ENCODE data around the gene MORF4L1.
"Not testable (repeated sequence)": the region's sequence is repeated elsewhere in the genome, so short reads cannot be mapped to it uniquely, and the experiment has no call there.

MORF4L1 gene

DNA sequence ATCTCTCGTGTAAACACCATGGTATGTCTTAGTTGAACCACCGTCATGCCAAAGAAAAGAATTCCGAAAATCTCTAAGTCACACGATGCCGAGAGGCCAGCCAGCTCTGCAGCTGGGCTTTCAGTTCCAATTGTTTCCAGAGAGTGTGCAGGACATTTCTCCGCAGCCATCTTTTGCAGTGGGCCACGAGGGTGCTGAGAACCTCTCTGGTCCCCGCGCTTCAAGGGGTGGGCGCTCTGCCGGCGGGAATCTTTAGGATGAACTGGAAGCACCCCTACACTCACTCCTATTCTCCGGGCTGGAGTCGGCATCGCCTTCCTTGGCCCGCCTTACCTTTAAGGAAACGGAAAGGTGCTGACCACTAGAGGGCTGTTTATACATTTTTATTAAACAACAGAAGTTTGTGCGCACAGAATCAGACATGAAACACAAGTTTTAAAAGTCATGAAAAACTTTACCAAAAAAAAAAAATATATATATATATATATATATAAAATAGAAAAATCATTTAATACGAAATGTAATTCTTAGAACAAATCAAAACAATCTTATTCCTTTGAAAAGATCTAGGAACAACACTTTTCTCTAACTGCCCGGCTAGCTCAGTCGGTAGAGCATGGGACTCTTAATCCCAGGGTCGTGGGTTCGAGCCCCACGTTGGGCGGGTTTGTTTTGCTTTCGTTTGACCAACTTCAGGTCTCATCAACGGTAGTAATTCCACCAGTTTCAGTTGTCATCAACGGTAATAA lies 12.5 kb upstream of the MORF4L1 start:
- peak; percentile 57 for DNase-seq (ENCODE audit: low read depth, low spot score)

DNA sequence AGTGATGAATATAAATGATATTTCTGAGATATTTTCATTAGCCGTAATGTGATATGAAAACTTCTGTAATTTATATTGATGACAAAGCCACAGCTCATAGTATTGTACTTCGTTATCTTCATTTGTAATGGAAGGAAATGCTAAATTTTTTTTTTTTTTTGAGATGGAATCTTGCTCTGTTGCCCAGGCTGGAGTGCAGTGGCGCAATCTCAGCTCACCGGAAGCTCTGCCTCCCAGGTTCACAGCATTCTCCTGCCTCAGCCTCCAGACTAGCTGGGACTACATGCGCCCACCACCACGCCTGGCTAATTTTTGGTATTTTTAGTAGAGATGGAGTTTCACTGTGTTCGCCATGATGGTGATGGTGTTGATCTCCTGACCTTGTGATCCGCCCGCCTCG lies 7.1 kb upstream of the MORF4L1 start:
- DNase-seq (ENCODE audit: low read depth, low spot score) = not testable (repeated sequence)

DNA sequence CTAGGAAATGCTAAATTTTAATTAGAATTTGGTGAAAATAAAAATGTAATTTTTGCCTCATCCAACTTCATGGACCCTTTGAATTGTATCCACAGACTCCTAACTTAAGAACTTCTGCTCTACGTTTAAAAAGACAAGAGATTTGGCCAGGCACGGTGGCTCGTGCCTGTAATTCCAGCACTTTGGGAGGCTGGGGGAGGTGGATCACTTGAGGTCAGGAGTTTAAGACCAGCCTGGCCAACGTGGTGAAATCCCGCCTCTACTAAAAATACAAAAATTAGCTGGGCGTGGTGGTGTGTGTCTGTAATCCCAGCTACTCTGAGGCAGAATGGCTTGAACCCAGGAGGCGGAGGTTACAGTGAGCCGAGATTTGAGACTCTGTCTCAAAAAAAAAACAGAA lies 6.7 kb upstream of the MORF4L1 start:
- DNase-seq (ENCODE audit: low read depth, low spot score) = not testable (repeated sequence)

DNA sequence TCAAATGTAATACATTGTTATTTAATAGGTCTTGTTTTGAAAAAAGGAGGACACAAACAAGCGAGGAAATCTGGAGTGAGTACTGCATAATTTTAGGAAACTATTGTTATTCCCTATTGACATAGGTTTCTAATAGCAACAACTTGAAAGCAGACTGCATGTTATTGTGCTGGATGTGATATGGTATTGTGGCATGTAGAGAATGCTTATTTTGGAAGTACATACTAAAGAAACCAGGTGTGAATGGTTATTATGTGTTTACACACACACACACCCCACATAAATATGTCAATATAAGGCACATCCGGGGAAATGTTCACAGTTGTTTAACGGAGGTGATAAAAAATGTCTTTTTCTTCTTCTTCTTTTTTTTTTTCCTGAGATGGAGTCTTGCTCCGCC lies 5.9 kb upstream of the MORF4L1 start:
- no peak for DNase-seq (ENCODE audit: low read depth, low spot score)

DNA sequence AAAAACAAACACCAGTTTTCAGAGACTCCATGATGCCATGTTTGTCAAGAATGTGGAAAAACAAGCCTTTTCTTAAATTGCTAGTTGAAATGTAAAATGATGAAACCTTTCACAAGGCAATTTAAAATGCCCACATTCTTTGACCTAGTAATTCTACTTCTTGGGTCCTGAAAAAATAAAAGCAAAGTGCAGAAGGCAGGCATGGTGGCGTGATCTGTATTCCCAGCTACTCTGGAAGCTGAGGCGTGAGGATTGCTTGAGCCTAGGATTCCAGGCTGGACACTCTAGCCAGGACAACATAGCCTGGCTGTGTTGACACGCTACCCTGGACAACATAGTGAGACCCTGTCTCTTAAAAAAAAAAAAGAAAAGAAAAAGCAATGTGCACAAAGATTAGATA lies 4.3 kb upstream of the MORF4L1 start:
- no peak for DNase-seq (ENCODE audit: low read depth, low spot score)

DNA sequence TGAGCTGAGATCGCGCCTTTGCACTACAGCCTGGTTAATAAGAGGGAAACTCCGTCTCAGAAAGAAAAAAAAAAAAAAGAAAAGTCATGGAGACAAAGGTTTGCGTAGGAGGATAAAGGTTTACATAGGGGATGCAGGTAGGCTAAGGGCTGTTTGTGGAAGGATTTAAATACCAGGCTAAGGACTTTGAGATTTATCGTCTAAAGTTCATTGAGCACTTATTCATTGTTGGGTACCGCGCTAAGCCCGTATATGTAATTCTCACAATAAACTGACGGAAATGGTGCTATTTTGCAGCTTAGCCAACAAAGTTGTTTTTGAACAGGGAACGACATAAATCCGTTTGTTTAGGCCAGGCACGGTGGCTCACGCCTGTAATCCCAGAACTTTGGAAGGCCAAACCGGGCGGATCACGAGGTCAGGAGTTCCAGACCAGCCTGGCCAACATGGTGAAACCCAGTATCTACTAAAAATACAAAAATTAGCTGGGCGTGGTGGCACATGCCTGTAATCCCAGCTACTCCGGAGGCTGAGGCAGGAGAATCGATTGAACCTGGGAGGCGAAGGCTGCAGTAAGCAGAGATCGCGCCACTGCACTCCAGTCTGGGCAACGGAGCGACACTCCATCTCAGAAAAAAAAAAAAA lies 1.1 kb upstream of the MORF4L1 start:
- not testable (repeated sequence) for DNase-seq (ENCODE audit: low read depth, low spot score)

DNA sequence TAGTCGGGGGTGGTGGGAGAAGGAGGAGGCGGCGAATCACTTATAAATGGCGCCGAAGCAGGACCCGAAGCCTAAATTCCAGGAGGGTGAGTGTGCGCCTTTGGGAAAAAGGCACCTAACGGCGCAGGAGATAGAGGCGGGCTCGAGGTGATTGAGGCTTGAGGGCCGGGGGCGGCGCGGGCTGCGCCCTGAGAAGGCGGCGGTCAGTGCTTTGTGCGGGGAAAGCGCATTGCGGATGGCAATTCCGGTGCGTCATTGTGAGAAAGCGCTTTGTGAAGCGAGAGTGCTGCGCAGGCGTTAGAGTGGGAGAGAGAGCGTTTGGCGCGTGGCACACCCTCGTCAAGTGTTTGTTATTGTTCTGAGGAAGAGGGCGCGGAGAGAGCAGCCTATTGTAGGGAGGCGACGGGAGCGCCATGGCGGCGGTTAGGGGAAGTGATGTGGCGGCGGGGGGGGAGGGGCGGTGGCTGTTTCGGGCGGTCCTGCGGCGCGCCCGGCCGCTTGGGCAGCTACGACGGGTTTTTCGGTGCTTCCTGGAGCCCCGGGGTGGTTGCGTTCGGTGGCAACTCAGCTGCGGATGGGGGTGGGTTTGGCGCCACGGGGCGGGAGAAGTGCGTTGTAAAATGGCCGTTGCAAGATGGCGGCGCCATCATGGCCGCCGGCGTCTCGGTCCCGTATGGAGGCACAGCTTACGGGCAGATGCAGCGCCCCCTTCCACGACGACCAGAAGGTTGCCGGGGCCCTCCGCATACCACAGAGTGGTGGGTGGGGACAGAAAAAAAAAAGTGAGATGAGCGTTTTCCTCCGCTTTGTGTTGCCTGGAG lies 492 bp downstream of the MORF4L1 start:
- DNase-seq (ENCODE audit: low read depth, low spot score) = peak; percentile 71

DNA sequence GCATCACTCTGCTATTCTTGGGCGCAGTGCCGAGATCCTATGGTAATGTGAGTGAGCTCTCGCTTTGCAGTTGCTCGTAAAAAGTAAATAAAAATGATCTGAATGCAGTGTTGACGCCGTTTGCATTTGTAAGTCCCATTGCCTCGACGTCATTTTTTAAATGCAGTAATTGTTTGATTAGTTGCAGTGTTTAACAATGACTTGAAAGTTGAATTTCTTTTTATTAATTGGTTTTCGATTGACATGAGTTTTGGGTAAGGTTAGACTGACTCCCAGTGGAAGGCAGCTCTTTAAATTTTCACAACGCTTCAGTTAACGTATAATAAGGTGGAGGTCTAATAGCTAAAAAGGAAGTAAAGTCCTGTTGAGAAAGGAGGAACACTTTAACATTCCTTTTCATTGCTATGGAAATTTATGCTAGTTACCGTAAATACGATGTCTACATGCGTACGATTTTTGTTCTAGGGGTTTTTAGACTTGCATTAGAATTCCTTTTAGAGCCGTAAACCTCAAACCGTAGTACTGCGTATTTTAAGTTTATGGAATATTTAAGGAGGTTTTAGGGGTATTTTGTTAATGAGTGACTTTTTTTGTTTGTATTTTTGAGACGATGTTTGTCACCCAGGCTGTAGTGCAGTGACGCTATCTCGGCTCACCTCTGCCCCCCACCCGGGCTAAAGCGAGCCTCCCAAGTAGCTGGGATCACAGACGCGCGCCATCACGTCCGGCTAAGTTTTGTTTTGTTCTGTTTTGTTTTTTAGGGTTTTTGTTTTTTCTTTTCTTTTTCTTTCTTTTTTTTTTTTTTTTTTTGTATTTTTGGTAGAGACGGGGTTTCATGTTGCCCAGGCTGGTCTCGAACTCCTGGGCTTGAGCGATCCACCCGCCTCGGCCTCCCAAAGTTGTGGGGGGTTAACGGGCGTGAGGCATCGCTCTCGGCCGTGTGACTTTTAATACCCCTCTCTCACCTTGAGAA lies 1.4 kb downstream of the MORF4L1 start:
- no peak for DNase-seq (ENCODE audit: low read depth, low spot score)

DNA sequence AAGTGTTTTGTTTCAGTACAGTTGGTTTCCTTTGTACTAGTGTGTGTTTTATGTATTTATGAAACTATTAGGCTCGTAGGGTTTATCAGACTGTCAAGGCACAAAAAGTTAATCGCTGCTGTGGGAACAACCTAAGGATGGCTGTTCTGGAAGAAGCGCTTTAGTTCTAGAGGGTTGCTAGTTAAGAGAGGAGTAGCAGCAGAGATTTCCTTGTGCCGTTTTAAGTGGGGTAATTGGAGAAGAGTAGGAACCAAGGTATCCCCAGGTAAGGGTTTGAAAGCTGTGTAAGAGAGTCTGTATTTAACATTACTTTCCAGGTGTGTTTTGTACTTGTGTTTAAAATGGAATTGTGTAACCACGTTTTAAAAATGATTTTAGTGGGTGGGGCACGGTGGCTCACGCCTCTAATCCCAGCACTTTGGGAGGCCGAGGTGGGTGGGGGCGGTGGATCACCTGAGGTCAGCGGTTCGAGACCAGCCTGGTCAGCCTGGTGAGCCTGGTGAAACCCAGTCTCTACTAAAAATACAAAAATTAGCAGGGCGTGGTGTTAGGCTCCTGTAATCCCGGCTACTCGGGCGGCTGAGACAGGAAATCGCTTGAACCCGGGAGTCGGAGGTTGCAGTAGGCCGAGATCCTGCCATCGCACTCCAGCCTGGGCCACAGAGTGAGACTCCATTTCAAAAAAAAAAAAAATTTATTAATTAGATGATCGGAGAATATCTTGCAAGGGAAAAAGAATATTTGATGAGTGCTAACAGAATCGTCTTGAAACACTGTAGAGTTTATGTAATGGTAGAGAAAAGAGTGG lies 2.6 kb downstream of the MORF4L1 start:
- no peak for DNase-seq (ENCODE audit: low read depth, low spot score)

DNA sequence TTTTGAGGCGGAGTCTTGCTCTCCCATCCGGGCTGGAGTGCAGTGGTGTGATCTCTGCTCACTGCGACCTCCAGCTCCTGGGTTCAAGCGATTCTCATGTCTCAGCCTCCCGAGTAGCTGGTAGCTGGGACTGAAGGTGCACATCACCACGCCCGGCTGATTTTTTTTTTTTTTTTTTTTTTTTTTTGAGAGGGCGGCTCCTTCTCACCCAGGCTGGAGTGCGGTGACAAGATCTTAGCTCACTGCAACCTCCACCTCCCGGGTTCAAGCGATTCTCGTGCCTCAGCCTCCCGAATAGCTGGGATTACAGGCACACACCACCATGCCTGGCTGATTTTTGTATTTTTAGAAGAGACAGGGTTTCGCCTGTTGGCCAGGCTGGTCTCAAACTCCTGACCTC lies 4.3 kb downstream of the MORF4L1 start:
- not testable (repeated sequence) for DNase-seq (ENCODE audit: low read depth, low spot score)

DNA sequence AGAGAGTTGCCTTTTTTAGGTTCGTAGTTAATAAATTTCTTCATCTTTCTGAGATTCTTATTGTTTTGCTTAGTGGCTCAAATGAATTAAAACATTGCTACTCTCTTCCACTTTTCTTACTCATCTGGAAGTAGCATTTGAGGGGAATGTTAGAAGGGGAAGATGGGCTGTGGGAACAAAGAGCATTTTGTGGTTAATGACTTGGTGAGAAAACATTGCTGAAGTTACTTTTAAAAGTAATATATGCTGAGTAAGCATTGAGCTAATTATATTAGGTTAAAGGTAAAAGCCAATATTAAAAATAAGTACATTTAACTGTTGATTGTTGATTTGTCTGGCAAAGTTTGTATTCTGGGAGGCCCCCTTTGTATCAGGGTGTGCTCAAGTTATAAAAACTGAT lies 5.7 kb downstream of the MORF4L1 start:
- DNase-seq (ENCODE audit: low read depth, low spot score) = no peak

DNA sequence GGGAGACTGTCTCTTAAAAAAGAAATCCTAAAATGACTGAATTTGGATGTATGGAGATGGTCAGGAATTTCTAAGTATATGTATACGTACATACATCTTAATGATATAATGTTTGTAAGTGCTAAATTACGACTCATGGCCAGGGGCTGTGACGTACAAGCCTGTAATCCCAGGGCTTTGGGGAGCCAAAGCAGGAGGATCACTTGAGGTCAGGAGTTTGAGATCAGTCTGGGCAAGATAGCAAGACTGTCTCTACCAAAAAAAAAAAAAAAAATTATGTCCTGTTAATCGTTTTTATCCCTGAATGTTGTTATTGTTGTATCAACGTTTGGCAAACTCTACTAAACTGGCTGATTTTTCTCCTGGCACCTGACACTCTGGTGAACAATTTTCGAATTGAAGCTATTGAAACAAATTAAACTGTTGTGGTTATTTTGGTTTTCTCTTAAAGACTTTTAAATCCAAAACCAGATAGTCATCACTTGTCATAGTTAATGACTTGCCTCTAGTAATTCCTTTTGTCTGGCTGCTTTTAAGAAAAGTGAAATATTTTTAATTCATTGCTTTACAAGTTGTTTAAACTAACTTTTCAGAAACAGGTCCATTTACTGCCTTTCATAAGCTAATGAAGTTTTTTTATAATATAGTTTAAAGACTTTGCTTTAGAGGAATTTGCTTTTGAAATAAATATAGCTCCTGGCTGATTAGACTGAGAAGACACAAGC lies 7.0 kb downstream of the MORF4L1 start:
- no peak for DNase-seq (ENCODE audit: low read depth, low spot score)

DNA sequence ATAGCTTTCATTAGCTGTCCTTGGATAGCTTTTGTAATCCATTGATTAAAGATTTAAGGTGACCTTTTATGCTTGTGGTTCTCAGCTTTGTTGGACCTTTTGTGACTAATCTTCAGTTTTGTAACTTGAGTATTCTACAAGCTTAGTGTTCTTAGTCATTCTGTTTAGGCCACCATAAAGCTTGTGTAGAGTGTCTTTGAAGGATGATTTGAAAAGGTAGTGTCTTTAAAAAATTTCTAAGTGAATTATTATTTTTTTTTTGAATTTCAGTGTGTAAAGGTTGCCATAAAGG lies 7.5 kb downstream of the MORF4L1 start:
- no peak for DNase-seq (ENCODE audit: low read depth, low spot score)

DNA sequence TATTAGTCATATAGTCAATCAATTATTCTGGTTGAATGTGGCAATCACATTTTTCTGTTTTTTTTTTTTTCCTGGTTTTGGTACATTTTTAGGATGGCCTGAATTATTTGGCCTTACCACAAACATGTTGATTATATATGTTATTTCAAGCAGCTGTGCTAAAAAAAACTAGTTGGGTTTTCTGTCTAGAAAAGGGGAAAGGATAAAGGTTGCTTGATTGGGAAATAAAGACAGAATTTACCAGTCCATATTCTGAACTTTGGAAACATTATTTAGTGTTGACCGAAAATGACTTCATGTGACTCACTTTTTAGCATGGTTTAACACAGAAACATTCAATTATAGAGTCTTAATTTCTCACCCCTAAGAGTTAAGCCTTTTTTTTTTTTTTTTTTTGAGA lies 8.1 kb downstream of the MORF4L1 start:
- DNase-seq (ENCODE audit: low read depth, low spot score) = no peak

DNA sequence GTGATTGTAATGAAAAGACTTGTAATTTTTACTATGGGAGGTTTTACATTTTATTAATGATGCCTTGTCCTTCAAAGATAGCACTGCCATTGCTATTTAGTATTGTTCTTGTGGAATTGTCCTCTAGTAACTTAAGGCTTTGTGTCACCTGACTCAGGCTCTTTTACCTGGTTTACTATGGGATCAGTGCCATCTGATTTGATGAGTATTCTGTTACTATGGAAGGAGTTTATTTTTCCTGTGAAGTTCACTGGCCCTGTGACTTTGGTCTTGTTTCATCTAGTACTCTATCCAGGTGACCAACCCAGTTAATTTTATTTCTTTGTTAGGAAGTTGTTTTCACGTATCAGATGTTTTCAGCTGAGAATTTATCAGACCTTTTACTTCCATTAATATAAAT lies 9.0 kb downstream of the MORF4L1 start:
- DNase-seq (ENCODE audit: low read depth, low spot score) = no peak

DNA sequence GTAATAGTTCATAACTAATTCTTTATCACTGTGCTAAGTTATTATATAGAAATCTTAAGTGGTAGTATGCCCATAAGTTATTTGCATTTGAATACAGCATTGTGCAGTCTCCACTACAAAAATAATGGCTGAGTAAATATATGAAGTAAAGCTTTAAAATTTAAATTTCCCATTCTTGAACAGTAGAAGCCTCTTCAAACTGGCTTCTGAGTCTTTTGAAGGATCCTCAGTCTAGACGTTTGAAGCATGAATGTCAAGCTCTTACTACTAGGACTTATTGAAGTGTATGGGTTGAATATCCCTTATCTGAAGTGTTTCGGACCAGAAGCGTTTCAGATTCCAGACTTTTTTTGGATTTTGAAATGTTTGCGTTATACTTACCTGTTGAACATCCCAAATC lies 16.3 kb downstream of the MORF4L1 start:
- DNase-seq (ENCODE audit: low read depth, low spot score) = no peak

DNA sequence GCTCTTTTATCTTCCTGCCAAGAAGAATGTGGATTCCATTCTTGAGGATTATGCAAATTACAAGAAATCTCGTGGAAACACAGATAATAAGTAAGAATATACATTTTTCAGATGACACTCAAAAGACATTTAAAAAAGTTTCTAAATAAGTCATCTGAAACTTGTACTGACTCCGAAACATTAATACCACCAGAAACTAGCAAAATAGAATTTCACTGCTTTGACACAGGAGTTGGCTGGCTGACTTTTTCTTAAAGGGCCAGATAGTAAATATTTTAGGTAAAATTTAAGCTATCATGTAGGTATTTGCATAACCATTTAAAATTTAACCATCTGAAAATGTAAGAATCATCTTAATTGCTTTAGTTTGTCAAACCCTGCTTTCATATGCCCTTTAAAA lies 20.8 kb downstream of the MORF4L1 start:
- no peak for DNase-seq (ENCODE audit: low read depth, low spot score)

DNA sequence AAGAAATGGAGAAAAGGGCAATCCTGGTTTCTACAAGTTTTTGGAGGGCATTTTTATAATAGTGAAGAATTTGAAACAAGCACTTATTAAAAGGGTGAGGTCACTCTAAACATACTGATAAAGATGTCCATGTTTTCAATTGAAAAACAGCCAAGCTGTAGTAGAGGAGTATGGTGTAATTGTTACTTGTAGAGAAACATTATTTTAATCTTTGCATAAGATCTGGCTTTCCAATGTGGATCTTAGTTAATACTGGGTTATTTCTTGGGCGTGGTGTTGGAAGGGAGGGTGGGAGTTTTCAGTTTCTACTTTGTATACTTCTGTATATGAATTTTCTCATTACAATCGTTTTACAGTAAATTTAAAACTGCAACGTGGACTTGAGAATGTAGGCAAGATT lies 22.8 kb downstream of the MORF4L1 start:
- DNase-seq (ENCODE audit: low read depth, low spot score) = no peak

DNA sequence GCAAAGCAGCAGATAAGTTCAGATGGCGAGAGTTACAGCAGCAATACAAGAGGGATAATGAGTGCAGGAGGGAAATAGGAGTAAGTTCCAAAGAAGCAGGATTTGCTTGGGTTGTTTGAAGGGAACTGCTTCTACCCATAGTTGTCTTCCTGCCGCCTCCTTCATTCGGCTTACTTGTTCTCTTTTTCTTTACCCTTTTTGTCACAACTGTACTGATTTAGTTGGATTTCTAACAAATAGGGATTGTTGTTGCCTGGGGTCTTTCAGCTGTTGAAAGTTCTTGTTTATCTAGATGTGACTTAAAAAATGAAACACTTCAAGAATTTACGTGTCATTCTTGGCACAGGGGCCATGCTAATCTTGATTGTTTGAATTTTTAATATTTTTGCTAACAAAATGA lies 25.9 kb downstream of the MORF4L1 start:
- DNase-seq (ENCODE audit: low read depth, low spot score) = no peak
